Aorta (tissue), 5 donors: ENCODE measurements around the gene SDHA. TPM values are rescaled to one million over a fixed set of nuclear protein-coding genes. Genes with fewer than 3 reads are reported as not detected.
"Not testable (repeated sequence)": the region's sequence is repeated elsewhere in the genome, so short reads cannot be mapped to it uniquely, and the experiment has no call there.

ENCODE experiments used
- ATAC-seq: fragments of 200-7000 bp; cut with Tn5 transposase; one replicate; pipeline ENCODE4 v1.9.1; 2022; ENCODE audit warnings: moderate library complexity; ENCODE audit not compliant: low FRiP score
- DNase-seq, 2 donors: peaks; one replicate each; pipeline ENCODE4 v3.0.0-alpha.2; 2020
- H3K27ac ChIP-seq, 2 donors: one replicate each; pipeline ENCODE4 v1.5.1; 2013; ENCODE audit warnings: low read length in 2 of 2, mild to moderate bottlenecking in 2 of 2, moderate library complexity in 2 of 2, control low read depth in 1 of 2, inconsistent platforms in 1 of 2, low read depth in 1 of 2
- H3K27me3 ChIP-seq, 2 donors: one replicate each; pipeline ENCODE4 v1.6.1; 2013; ENCODE audit warnings: control low read depth in 1 of 2, low read length in 1 of 2, mild to moderate bottlenecking in 1 of 2, moderate library complexity in 1 of 2; ENCODE audit not compliant: insufficient read depth in 2 of 2, control insufficient read depth in 1 of 2
- H3K36me3 ChIP-seq, 2 donors: one replicate each; pipeline ENCODE4 v1.6.1; 2013; ENCODE audit warnings: control low read depth in 1 of 2, low read length in 1 of 2, mild to moderate bottlenecking in 1 of 2; ENCODE audit not compliant: insufficient read depth in 2 of 2, control insufficient read depth in 1 of 2
- H3K4me1 ChIP-seq, 2 donors: one replicate each; pipeline ENCODE4 v1.6.1; 2013; ENCODE audit warnings: low read length in 2 of 2, control low read depth in 1 of 2, mild to moderate bottlenecking in 1 of 2, moderate library complexity in 1 of 2; ENCODE audit not compliant: insufficient read depth in 2 of 2, control insufficient read depth in 1 of 2
- H3K4me3 ChIP-seq, 2 donors: one replicate each; pipeline ENCODE4 v1.5.1; 2013; ENCODE audit warnings: low read length in 2 of 2, control low read depth in 1 of 2, mild to moderate bottlenecking in 1 of 2
- H3K9me3 ChIP-seq: one replicate; pipeline ENCODE4 v1.6.1; 2013; ENCODE audit warnings: mild to moderate bottlenecking, low read length; ENCODE audit not compliant: control insufficient read depth
- WGBS, 2 donors: extraction: QIAGEN DNeasy Blood & Tissue Kit; methylation state at CpG; one replicate each; pipeline ENCODE4 v1.1.7; 2013; 5-methylcytosine and 5-hydroxymethylcytosine counted together
- intact Hi-C, 2 donors: fragments of 100-400 bp; cut with DNase I; formaldehyde crosslinking; loops; one replicate each; pipeline versions ENCODE4 v1.14.2 to v1.15.0; 2022
- polyA plus RNA-seq, 2 donors: library from polyadenylated mRNA; stranded (reverse); fragments of 200-250 nt; gene quantifications; one replicate each; pipeline ENCODE4 v1.2.3, GENCODE V29; 2013
- total RNA-seq, 2 donors: library from RNA; stranded (reverse); fragmentation: NEBNext Ultra II Directional; extraction: Animal tissue kit (Norgen Biotek cat#: 25700); gene quantifications; one replicate each; pipeline ENCODE4 v1.2.1, GENCODE V29; 2021
- donor health status: healthy with polysubstance abuse.
- donor health status: Bipolar disorder and iron deficiency.
- donor health status: DM: no; HTN: no; CAD: no.
- donor health status: DM: no; HTN: no; CAD: no.
- donor health status: DM: yes; HTN: yes; CAD: no.

Gene SDHA
- total and polyA plus RNA-seq, 4 donors: 61.9 to 89.4 (median 74.9) TPM

GRCh38 chr5:279051-279665, 61.0 kb downstream of the SDHA start:
- not testable (repeated sequence) for H3K36me3 ChIP-seq, H3K27ac ChIP-seq, ATAC-seq, DNase-seq, H3K9me3 ChIP-seq, H3K4me3 ChIP-seq, H3K27me3 ChIP-seq, H3K4me1 ChIP-seq
- 50 to 71% methylated on average over 14 of the region's 14 CpGs for WGBS, 2 donors
- intact Hi-C loops: loop anchor here in 1 of 2 donors (10.0 kb wide), 1 partner anchor 54 kb away; no protein-coding TSS in a partner anchor

- no peak for ATAC-seq
- Histone ChIP-seq H3K36me3 (no peaks in the 10 kb centered on the region), H3K4me3 (no peak overlapping the region), H3K9me3 (no peaks in the 10 kb centered on the region), H3K4me1 (no peaks in the 10 kb centered on the region), H3K27me3 (no peaks in the 10 kb centered on the region), H3K27ac (no peak overlapping the region)
- WGBS, 2 donors: 92 to 93% methylated on average over 14 of the region's 14 CpGs
- DNase-seq: no peak
- intact Hi-C loops: no loop called here
Measured at GRCh38 chr5:285991-286557, 68.0 kb downstream of the SDHA start.

- intact Hi-C loops, ATAC-seq, H3K36me3 ChIP-seq, H3K4me3 ChIP-seq, H3K27ac ChIP-seq, H3K9me3 ChIP-seq, H3K27me3 ChIP-seq, H3K4me1 ChIP-seq: not testable (repeated sequence)
- peak in 1 of 2 donors; percentile 60 for DNase-seq
- 91 to 92% methylated on average over 13 of the region's 13 CpGs for WGBS, 2 donors
Measured at GRCh38 chr5:290200-290599, 72.1 kb downstream of the SDHA start.

- DNase-seq: peak in 1 of 2 donors; percentile 19
- H3K27ac ChIP-seq, H3K36me3 ChIP-seq, ATAC-seq, H3K4me1 ChIP-seq, intact Hi-C loops, H3K4me3 ChIP-seq, H3K27me3 ChIP-seq, H3K9me3 ChIP-seq: not testable (repeated sequence)
- WGBS, 2 donors: 97 to 99% methylated on average over 10 of the region's 10 CpGs
Measured at GRCh38 chr5:291345-291744, 73.2 kb downstream of the SDHA start.

- peak in 1 of 2 donors; percentile 42 for DNase-seq
- intact Hi-C loops, H3K4me1 ChIP-seq, H3K27ac ChIP-seq, H3K27me3 ChIP-seq, H3K36me3 ChIP-seq, H3K4me3 ChIP-seq, ATAC-seq, H3K9me3 ChIP-seq: not testable (repeated sequence)
- WGBS, 2 donors: 94 to 98% methylated on average over 13 to 17 of the region's 17 CpGs
Measured at GRCh38 chr5:294788-295187, 76.7 kb downstream of the SDHA start.

- ATAC-seq, H3K27ac ChIP-seq, H3K36me3 ChIP-seq, H3K27me3 ChIP-seq, H3K4me3 ChIP-seq, intact Hi-C loops, H3K4me1 ChIP-seq, H3K9me3 ChIP-seq: not testable (repeated sequence)
- 84 to 90% methylated on average over 10 of the region's 10 CpGs for WGBS, 2 donors
- peak in 1 of 2 donors; percentile 38 for DNase-seq
Measured at GRCh38 chr5:296207-296606, 78.1 kb downstream of the SDHA start.

- intact Hi-C loops, H3K9me3 ChIP-seq, H3K27me3 ChIP-seq, H3K4me3 ChIP-seq, H3K36me3 ChIP-seq, H3K4me1 ChIP-seq, ATAC-seq, H3K27ac ChIP-seq: not testable (repeated sequence)
- DNase-seq: peak in 1 of 2 donors; percentile 22
- 88 to 89% methylated on average over 14 to 16 of the region's 16 CpGs for WGBS, 2 donors
Measured at GRCh38 chr5:296954-297353, 78.8 kb downstream of the SDHA start.

GRCh38 chr5:297448-297847, 79.3 kb downstream of the SDHA start:
- H3K9me3 ChIP-seq, ATAC-seq, H3K27me3 ChIP-seq, H3K4me3 ChIP-seq, intact Hi-C loops, DNase-seq, H3K4me1 ChIP-seq, H3K36me3 ChIP-seq, H3K27ac ChIP-seq: not testable (repeated sequence)
- WGBS, 2 donors: 77 to 78% methylated on average over 6 of the region's 6 CpGs

- H3K27me3 ChIP-seq, H3K4me1 ChIP-seq, H3K9me3 ChIP-seq, ATAC-seq, intact Hi-C loops, H3K4me3 ChIP-seq, H3K27ac ChIP-seq, H3K36me3 ChIP-seq: not testable (repeated sequence)
- WGBS, 2 donors: 67 to 73% methylated on average over 14 of the region's 14 CpGs
- peak in 1 of 2 donors; percentile 51 for DNase-seq
Measured at GRCh38 chr5:297991-298736, 80.0 kb downstream of the SDHA start.
